Trophoblast cell (in vitro differentiated cells and primary cell): ENCODE data around the gene YY1AP1.
"Not testable (repeated sequence)": the region's sequence is repeated elsewhere in the genome, so short reads cannot be mapped to it uniquely, and the experiment has no call there.

Source experiments
- DNase-seq, 2 donors: peaks; one replicate each; pipeline ENCODE4 v3.0.0-alpha.2; 2016
- H2AFZ ChIP-seq: 2 replicates; pipeline ENCODE4 v1.6.1; 2013; ENCODE audit warnings: low read length, moderate library complexity, mild to moderate bottlenecking; ENCODE audit not compliant: insufficient read depth, poor library complexity
- H2AK5ac ChIP-seq: 2 replicates; pipeline ENCODE4 v1.6.1; 2013; ENCODE audit warnings: mild to moderate bottlenecking, low read length
- H2BK120ac ChIP-seq: 2 replicates; pipeline ENCODE4 v1.6.1; 2013; ENCODE audit warnings: low read length, mild to moderate bottlenecking, moderate library complexity; ENCODE audit not compliant: insufficient read depth, poor library complexity
- H2BK12ac ChIP-seq: 2 replicates; pipeline ENCODE4 v1.6.1; 2013; ENCODE audit warnings: mild to moderate bottlenecking, low read length, moderate library complexity
- H2BK5ac ChIP-seq: 2 replicates; pipeline ENCODE4 v1.6.1; 2013; ENCODE audit warnings: low read length, low read depth, moderate library complexity, mild to moderate bottlenecking; ENCODE audit not compliant: poor library complexity
- H3K14ac ChIP-seq: 2 replicates; pipeline ENCODE4 v1.6.1; 2013; ENCODE audit warnings: mild to moderate bottlenecking, low read length
- H3K18ac ChIP-seq: 2 replicates; pipeline ENCODE4 v1.6.1; 2013; ENCODE audit warnings: mild to moderate bottlenecking, low read length
- H3K23ac ChIP-seq: 2 replicates; pipeline ENCODE4 v1.6.1; 2013; ENCODE audit warnings: low read length
- H3K27ac ChIP-seq: 2 replicates; pipeline ENCODE4 v1.5.1; 2013; ENCODE audit warnings: low read depth, mild to moderate bottlenecking, inconsistent platforms, low read length, moderate library complexity
- H3K27me3 ChIP-seq: 2 replicates; pipeline ENCODE4 v1.6.1; 2013; ENCODE audit warnings: inconsistent platforms, mild to moderate bottlenecking, low read length, moderate library complexity; ENCODE audit not compliant: insufficient read depth
- H3K36me3 ChIP-seq, 2 experiments: 1 replicate in 1 of 2; 2 replicates in 1 of 2; pipeline ENCODE4 v1.6.1; 2013; ENCODE audit warnings: low read length in 2 of 2, mild to moderate bottlenecking in 2 of 2, moderate library complexity in 1 of 2; ENCODE audit not compliant: insufficient read depth in 2 of 2, control insufficient read depth in 1 of 2
- H3K4ac ChIP-seq: 2 replicates; pipeline ENCODE4 v1.6.1; 2013; ENCODE audit warnings: low read depth, mild to moderate bottlenecking, low read length, moderate library complexity
- H3K4me1 ChIP-seq, 2 experiments: 1 replicate in 1 of 2; 2 replicates in 1 of 2; pipeline ENCODE4 v1.6.1; 2013; ENCODE audit warnings: low read length in 2 of 2, mild to moderate bottlenecking in 2 of 2, moderate library complexity in 1 of 2; ENCODE audit not compliant: insufficient read depth in 2 of 2, control insufficient read depth in 1 of 2
- H3K4me2 ChIP-seq: 2 replicates; pipeline ENCODE4 v1.6.1; 2013; ENCODE audit warnings: inconsistent platforms, mild to moderate bottlenecking, low read length, moderate library complexity
- H3K4me3 ChIP-seq: 2 replicates; pipeline ENCODE4 v1.5.1; 2013; ENCODE audit warnings: mild to moderate bottlenecking, low read depth, low read length, inconsistent platforms
- H3K79me1 ChIP-seq: one replicate; pipeline ENCODE4 v1.6.1; 2013; ENCODE audit warnings: low read length
- H3K79me2 ChIP-seq: 2 replicates; pipeline ENCODE4 v1.6.1; 2013; ENCODE audit warnings: low read length, mild to moderate bottlenecking; ENCODE audit not compliant: control insufficient read depth, insufficient read depth, poor library complexity
- H3K9ac ChIP-seq: 2 replicates; pipeline ENCODE4 v1.6.1; 2013; ENCODE audit warnings: mild to moderate bottlenecking, low read length
- H3K9me3 ChIP-seq: 2 replicates; pipeline ENCODE4 v1.6.1; 2013; ENCODE audit warnings: low read depth, mild to moderate bottlenecking, control low read depth, inconsistent platforms, low read length; ENCODE audit not compliant: insufficient read depth
- H4K12ac ChIP-seq: 2 replicates; pipeline ENCODE4 v1.6.1; 2013; ENCODE audit warnings: low read depth, mild to moderate bottlenecking, low read length, moderate library complexity
- H4K8ac ChIP-seq: 2 replicates; pipeline ENCODE4 v1.6.1; 2013; ENCODE audit warnings: low read depth, mild to moderate bottlenecking, low read length, moderate library complexity
- H4K91ac ChIP-seq: one replicate; pipeline ENCODE4 v1.6.1; 2013; ENCODE audit warnings: low read depth, mild to moderate bottlenecking, low read length, moderate library complexity
- WGBS: extraction: QIAGEN DNeasy Blood & Tissue Kit; methylation state at CpG from one replicate; pipeline ENCODE4 v1.1.7; 2013; ENCODE audit warnings: missing lambda C conversion rate; ENCODE audit not compliant: insufficient read length, insufficient coverage; ENCODE audit errors: extremely low coverage; 5-methylcytosine and 5-hydroxymethylcytosine counted together

The YY1AP1 gene

GRCh38 chr1:155610257-155610647 lies 78.3 kb downstream of the YY1AP1 start:
- not testable (repeated sequence) for H2AK5ac ChIP-seq

GRCh38 chr1:155609515-155610256 lies 78.9 kb downstream of the YY1AP1 start, which contains the start of gene MSTO1:
MSTO1 (plus strand) TSS chr1:155610218; CDS start chr1:155610249, 31 bp downstream.
- Histone ChIP-seq H3K14ac (peak within 1 kb of the TSS; percentile 55), H3K79me1 (peaks cover 2% of the 10 kb centered on the region), H3K36me3 (peaks cover 11 to 14% of the 10 kb centered on the region in 2 experiments), H2BK120ac (no peak within 1 kb of the TSS), H4K91ac (peak within 1 kb of the TSS; percentile 55), H3K23ac (no peak within 1 kb of the TSS), H3K9me3 (no peaks in the 10 kb centered on the region), H3K9ac (peak within 1 kb of the TSS; percentile 93), H3K4me1 (no peaks in the 10 kb centered on the region), H2BK5ac (no peak within 1 kb of the TSS), H3K4me3 (peak within 1 kb of the TSS; percentile 78), H2AK5ac (no peak within 1 kb of the TSS), H3K4me2 (peak within 1 kb of the TSS; percentile 100), H3K27ac (peak within 1 kb of the TSS; percentile 73), H2AFZ (peak within 1 kb of the TSS; percentile 83), H3K79me2 (no peaks in the 10 kb centered on the region), H3K27me3 (no peaks in the 10 kb centered on the region), H3K18ac (peak within 1 kb of the TSS; percentile 16), H4K8ac (peak within 1 kb of the TSS; percentile 80), H2BK12ac (no peak within 1 kb of the TSS), H4K12ac (peak within 1 kb of the TSS; percentile 73), H3K4ac (peak within 1 kb of the TSS; percentile 19)
- peak; percentile 98 to 99 for DNase-seq
- no CpG with 5 or more reads among the region's 47 CpGs for WGBS

More at GRCh38 chr1:155610257-155610647, 78.3 kb downstream of the YY1AP1 start:
- Histone ChIP-seq H3K4me3 (peak overlapping the region; percentile 66), H3K36me3 (peaks cover 11 to 14% of the 10 kb centered on the region in 2 experiments), H3K4me2 (peak overlapping the region; percentile 52)
- not testable (repeated sequence) for H4K8ac ChIP-seq, H3K79me1 ChIP-seq, H3K4me1 ChIP-seq, H3K79me2 ChIP-seq, H3K18ac ChIP-seq, DNase-seq, H3K27me3 ChIP-seq, H3K23ac ChIP-seq, H2BK12ac ChIP-seq, H3K14ac ChIP-seq, H2BK5ac ChIP-seq, H3K9ac ChIP-seq, H4K91ac ChIP-seq, H3K9me3 ChIP-seq, H3K4ac ChIP-seq, H4K12ac ChIP-seq, H3K27ac ChIP-seq, H2BK120ac ChIP-seq, H2AFZ ChIP-seq
- WGBS, result no CpG with 5 or more reads among the region's 33 CpGs
